KMS-11 (cell line): ENCODE results near the gene RAB36.

Experiments
- H2AFZ ChIP-seq: fragments of 200-600 bp; sonication (generic); 2 replicates; pipeline ENCODE4 v1.6.1; 2016; ENCODE audit warnings: antibody characterized with exemption, mixed run types, low read depth
- H3K27ac ChIP-seq: fragments of 200-600 bp; sonication (generic); 2 replicates; pipeline ENCODE4 v1.6.1; 2016; ENCODE audit warnings: mild to moderate bottlenecking, mixed run types
- H3K27me3 ChIP-seq: fragments of 200-600 bp; sonication (generic); 2 replicates; pipeline ENCODE4 v1.6.1; 2017; ENCODE audit warnings: mild to moderate bottlenecking, low read depth, mixed run types, moderate library complexity; ENCODE audit not compliant: insufficient read depth
- H3K36me3 ChIP-seq: fragments of 200-600 bp; sonication (generic); 2 replicates; pipeline ENCODE4 v1.6.1; 2017; ENCODE audit warnings: mild to moderate bottlenecking, mixed run types; ENCODE audit not compliant: insufficient read depth
- H3K4me1 ChIP-seq: fragments of 200-600 bp; sonication (generic); 2 replicates; pipeline ENCODE4 v1.6.1; 2016; ENCODE audit warnings: mild to moderate bottlenecking, low read depth, mixed run types; ENCODE audit not compliant: poor library complexity, severe bottlenecking
- H3K4me2 ChIP-seq: fragments of 200-600 bp; sonication (generic); 2 replicates; pipeline ENCODE4 v1.7.0; 2016; ENCODE audit warnings: mild to moderate bottlenecking, mixed run types
- H3K4me3 ChIP-seq: fragments of 200-600 bp; sonication (generic); IDR thresholded peaks from 2 replicates; pipeline ENCODE4 v1.6.1; 2017; ENCODE audit warnings: low read depth, low read length, mixed read lengths; ENCODE audit not compliant: insufficient read depth
- H3K79me2 ChIP-seq: fragments of 200-600 bp; sonication (generic); 2 replicates; pipeline ENCODE4 v1.6.1; 2016; ENCODE audit warnings: low read depth, mixed run types; ENCODE audit not compliant: insufficient read depth
- H3K9ac ChIP-seq: fragments of 200-600 bp; sonication (generic); 2 replicates; pipeline ENCODE4 v1.6.1; 2016; ENCODE audit warnings: mild to moderate bottlenecking, mixed run types
- H4K20me1 ChIP-seq: fragments of 200-600 bp; sonication (generic); 2 replicates; pipeline ENCODE4 v1.6.1; 2016; ENCODE audit warnings: mild to moderate bottlenecking, mixed run types; ENCODE audit not compliant: insufficient read depth
- TF ChIP-seq, protein P1 (sequence below): fragments of 200-600 bp; sonication (generic); conservative IDR thresholded peaks from 2 replicates; pipeline ENCODE4 v1.6.1; 2017; ENCODE audit warnings: low read depth, mild to moderate bottlenecking, antibody characterized with exemption, low read length, moderate library complexity, mixed read lengths

Gene RAB36

DNA sequence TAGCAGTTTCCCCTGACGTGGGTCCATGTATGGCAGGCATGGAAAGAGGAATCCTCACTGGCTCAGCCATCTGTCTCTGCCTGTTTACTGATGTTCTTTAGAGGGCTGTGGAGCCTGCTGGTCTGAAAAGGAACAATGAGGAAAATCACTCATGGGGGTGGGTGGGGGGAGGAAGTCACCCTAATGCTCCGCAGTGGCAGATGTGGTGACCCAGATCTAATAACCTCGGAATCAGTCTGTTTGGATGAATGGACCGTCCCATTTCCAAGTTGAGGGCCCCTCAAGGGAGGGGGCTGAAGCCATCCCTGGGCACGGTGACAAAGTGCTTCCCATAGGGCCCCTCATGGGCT, 39.5 kb downstream of the RAB36 start:
- no peak overlapping the region for H3K4me3 ChIP-seq
- peaks cover 86% of the 10 kb centered on the region for H3K79me2 ChIP-seq
- H3K4me1 ChIP-seq = peaks cover 45% of the 10 kb centered on the region
- H3K27me3 ChIP-seq = no peaks in the 10 kb centered on the region
- no peaks in the 10 kb centered on the region for H3K36me3 ChIP-seq
- H3K9ac ChIP-seq = no peak overlapping the region
- H2AFZ ChIP-seq = no peak overlapping the region
- H4K20me1 ChIP-seq = peaks cover 8% of the 10 kb centered on the region
- H3K27ac ChIP-seq = no peak overlapping the region
- TF ChIP-seq, protein P1, sequence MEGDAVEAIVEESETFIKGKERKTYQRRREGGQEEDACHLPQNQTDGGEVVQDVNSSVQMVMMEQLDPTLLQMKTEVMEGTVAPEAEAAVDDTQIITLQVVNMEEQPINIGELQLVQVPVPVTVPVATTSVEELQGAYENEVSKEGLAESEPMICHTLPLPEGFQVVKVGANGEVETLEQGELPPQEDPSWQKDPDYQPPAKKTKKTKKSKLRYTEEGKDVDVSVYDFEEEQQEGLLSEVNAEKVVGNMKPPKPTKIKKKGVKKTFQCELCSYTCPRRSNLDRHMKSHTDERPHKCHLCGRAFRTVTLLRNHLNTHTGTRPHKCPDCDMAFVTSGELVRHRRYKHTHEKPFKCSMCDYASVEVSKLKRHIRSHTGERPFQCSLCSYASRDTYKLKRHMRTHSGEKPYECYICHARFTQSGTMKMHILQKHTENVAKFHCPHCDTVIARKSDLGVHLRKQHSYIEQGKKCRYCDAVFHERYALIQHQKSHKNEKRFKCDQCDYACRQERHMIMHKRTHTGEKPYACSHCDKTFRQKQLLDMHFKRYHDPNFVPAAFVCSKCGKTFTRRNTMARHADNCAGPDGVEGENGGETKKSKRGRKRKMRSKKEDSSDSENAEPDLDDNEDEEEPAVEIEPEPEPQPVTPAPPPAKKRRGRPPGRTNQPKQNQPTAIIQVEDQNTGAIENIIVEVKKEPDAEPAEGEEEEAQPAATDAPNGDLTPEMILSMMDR = no peak
- peak overlapping the region; percentile 92; the same call in 1 of the 2 replicates for H3K4me2 ChIP-seq

DNA sequence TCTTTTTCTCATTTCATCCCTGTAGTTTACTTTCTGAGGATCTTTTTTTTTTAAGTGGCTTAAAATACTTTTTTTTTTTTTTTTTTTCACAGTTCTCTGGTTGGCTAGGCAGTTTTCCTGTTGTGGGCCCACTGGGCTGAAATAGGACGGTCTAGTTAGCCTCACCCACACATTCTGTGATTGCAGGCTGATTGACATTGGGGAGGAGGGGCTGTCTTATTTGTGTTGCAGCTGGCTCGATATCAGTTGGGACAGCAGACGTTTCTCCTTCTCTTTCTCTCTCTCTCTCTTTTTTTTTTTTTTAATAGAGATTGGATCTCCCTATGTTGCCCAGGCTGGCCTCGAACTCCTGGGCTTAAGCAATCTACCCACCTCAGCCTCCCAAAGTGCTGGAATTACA, 41.9 kb downstream of the RAB36 start:
- no peak overlapping the region for H3K27ac ChIP-seq
- no peaks in the 10 kb centered on the region for H3K36me3 ChIP-seq
- peaks cover 99% of the 10 kb centered on the region for H3K79me2 ChIP-seq
- H2AFZ ChIP-seq = no peak overlapping the region
- H3K4me1 ChIP-seq = peaks cover 40% of the 10 kb centered on the region
- TF ChIP-seq, protein P1 = no peak
- H3K4me2 ChIP-seq = no peak overlapping the region
- no peak overlapping the region for H3K4me3 ChIP-seq
- peaks cover 25% of the 10 kb centered on the region for H4K20me1 ChIP-seq
- H3K9ac ChIP-seq = no peak overlapping the region
- H3K27me3 ChIP-seq = no peaks in the 10 kb centered on the region

DNA sequence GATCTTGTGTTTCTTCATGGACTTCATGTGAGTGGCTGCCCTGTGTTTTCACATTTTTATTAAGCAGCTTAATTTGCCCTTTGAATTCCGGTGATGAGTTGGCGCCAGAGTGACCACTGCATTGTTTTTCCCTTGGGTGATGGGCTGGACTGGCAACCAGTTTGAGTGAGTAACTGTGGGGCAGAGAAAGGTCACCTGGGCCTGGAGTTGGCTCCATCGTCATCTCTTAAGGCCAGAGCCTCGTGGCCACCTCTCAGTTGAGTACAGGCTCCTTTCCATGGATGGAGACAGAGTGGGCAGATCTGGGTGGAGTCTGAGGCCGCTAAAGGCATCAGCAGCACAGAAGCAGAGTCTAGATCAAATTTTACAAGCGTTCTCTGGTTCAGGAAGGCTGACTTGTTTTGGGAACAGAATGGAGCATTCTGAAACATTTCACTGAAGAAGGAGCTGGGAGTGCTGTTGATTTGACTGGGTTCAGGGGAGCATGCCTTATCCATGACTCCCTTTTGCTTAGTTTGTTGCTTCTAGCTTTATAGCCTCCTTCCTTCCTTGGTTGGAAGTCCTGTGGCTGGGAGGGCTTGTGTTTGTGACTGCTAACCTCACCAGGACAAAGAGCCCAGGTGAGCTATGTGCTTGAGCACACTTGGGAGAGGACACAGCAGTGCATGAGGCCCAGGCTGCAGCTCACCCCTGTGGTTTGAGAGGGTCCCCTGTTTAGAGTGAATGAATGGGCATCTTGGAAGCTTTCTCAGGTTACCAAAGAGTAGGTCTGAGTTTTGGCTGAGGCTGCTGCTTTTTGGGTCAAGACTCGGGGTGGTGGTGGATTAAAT, 42.8 kb downstream of the RAB36 start:
- Histone ChIP-seq H3K4me2 (no peak overlapping the region), H3K27me3 (no peaks in the 10 kb centered on the region), H3K9ac (no peak overlapping the region), H3K27ac (no peak overlapping the region), H4K20me1 (peaks cover 28% of the 10 kb centered on the region), H2AFZ (no peak overlapping the region), H3K36me3 (no peaks in the 10 kb centered on the region), H3K79me2 (peaks cover 99% of the 10 kb centered on the region), H3K4me3 (no peak overlapping the region), H3K4me1 (peaks cover 40% of the 10 kb centered on the region)
- TF ChIP-seq, protein P1 = no peak

DNA sequence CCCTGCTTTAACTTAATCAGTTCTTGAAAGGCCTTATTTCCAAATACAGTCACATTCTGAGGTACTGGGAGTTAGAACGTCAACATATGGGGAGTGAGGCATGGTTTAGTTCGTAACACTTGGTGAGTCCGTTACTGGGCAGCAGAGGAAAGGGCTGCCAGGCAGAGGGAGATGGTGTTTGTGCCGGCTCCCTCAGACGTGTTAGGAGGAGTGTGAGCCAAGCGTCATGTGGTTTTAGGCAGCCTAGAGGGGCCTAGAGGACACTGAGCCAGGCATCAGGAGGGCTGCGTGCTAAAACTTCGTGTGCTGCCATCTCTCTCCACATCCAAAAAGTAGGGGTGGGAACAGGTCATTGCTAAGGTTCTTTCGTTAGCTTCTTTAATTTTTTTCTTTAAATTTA, 45.2 kb downstream of the RAB36 start:
- H3K36me3 ChIP-seq = no peaks in the 10 kb centered on the region
- no peaks in the 10 kb centered on the region for H3K27me3 ChIP-seq
- H3K9ac ChIP-seq = no peak overlapping the region
- TF ChIP-seq, protein P1 = no peak
- H3K4me2 ChIP-seq = no peak overlapping the region
- no peak overlapping the region for H2AFZ ChIP-seq
- H3K79me2 ChIP-seq = peaks cover 99% of the 10 kb centered on the region
- H3K27ac ChIP-seq = no peak overlapping the region
- H3K4me1 ChIP-seq = peaks cover 20% of the 10 kb centered on the region
- H4K20me1 ChIP-seq = peaks cover 35% of the 10 kb centered on the region
- H3K4me3 ChIP-seq = no peak overlapping the region
